HepG2 (cell line): Measurements from ENCODE around the gene C1QTNF3.

ENCODE experiments used
- ATM ChIP-seq: fragments of 450-650 bp; IDR thresholded peaks from 2 replicates; pipeline ENCODE4 v1.7.1; 2017; ENCODE audit warnings: mild to moderate bottlenecking, borderline replicate concordance
- CREM ChIP-seq, 2 experiments: sonication (generic) in 1 of 2; formaldehyde crosslinking in 1 of 2; IDR thresholded peaks; 2 replicates each; pipeline versions ENCODE4 v1.4.0 to v1.6.1; 2016 to 2020; ENCODE audit warnings: antibody characterized with exemption in 1 of 2, mild to moderate bottlenecking in 1 of 2, missing genetic modification reagents in 1 of 2
- ESRRA ChIP-seq: sonication (generic); formaldehyde crosslinking; IDR thresholded peaks from 2 replicates; pipeline ENCODE4 v1.5.1; 2020; ENCODE audit warnings: mild to moderate bottlenecking, low read depth, missing genetic modification reagents
- MAX ChIP-seq: IDR thresholded peaks from 2 replicates; pipeline ENCODE4 v1.6.1; 2012; ENCODE audit warnings: inconsistent platforms
- SMAD3 ChIP-seq: sonication (generic); formaldehyde crosslinking; IDR thresholded peaks from 2 replicates; pipeline ENCODE4 v1.4.0; 2020; ENCODE audit warnings: missing genetic modification reagents
- SMYD3 ChIP-seq: sonication (generic); formaldehyde crosslinking; IDR thresholded peaks from 2 replicates; pipeline ENCODE4 v1.8.1; 2023; ENCODE audit warnings: mild to moderate bottlenecking, missing genetic modification reagents
- SRF ChIP-seq: IDR thresholded peaks from 2 replicates; pipeline ENCODE4 v1.6.1; 2011; ENCODE audit warnings: mild to moderate bottlenecking, low read depth, low read length, moderate library complexity
- STAT6 ChIP-seq: sonication (generic); formaldehyde crosslinking; IDR thresholded peaks from 2 replicates; pipeline ENCODE4 v1.4.0; 2020; ENCODE audit warnings: missing genetic modification reagents, mild to moderate bottlenecking, borderline replicate concordance
- ZNF496 ChIP-seq: sonication (generic); formaldehyde crosslinking; IDR thresholded peaks from 2 replicates; pipeline ENCODE4 v1.8.1; 2023; ENCODE audit warnings: mild to moderate bottlenecking, moderate library complexity, missing genetic modification reagents; ENCODE audit not compliant: insufficient replicate concordance
- ZNF7 ChIP-seq: IDR thresholded peaks from 2 replicates; pipeline ENCODE4 v1.6.1; 2016; ENCODE audit warnings: missing biosample characterization, missing genetic modification reagents
- TF ChIP-seq, protein P1 (sequence below): sonication (generic); formaldehyde crosslinking; IDR thresholded peaks from 2 replicates; pipeline ENCODE4 v1.5.0; 2020; ENCODE audit warnings: missing genetic modification reagents

DNA sequence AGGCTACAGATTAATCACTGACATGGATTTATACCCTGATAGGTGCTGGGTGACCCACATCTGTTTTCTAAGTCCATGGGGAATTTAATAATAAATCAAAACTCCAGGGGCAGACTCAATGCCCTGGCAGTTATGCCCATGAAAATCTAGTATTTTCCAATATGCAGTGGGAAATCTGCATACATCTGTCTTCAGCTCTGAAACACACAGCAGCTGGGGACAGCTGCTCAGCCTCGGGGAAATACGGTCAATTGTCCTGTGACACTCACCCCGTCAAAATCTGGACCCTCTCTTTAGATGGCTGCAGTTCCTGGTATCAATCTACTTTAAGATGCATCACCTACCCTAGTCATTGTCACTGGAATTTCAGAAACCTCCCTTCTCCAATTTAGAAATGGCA lies 12.7 kb upstream of the C1QTNF3 start:
- TF ChIP-seq ATM (no peak), ESRRA (CRISPR knock-in tag) (no peak), SMYD3 (CRISPR knock-in tag) (no peak), SMAD3 (CRISPR knock-in tag) (no peak), ZNF7 (no peak), CREM (IDR thresholded peaks at IDR 0.05) (no peak), CREM (CRISPR knock-in tag; IDR thresholded peaks at IDR 0.05) (no peak), STAT6 (CRISPR knock-in tag) (no peak), MAX (no peak), SRF (no peak), ZNF496 (no peak)
- TF ChIP-seq, protein P1, sequence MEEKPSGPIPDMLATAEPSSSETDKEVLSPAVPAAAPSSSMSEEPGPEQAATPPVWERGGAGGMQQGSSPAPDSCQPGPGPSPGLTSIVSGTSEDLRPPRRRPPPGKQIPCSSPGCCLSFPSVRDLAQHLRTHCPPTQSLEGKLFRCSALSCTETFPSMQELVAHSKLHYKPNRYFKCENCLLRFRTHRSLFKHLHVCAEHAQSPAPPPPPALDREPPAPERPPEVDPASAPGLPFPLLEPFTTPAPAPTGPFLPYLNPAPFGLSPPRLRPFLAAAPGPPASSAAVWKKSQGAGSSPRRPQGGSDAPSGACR = no peak
